Kasumi-1 (cell line): ENCODE results near the gene CCDC157.
A peak's percentile ranks its signal among the peaks of the same experiment; 100 is the strongest.

Experiments used
- DNase-seq, 2 experiments: peaks; one replicate each; lab custom pipeline; 2025; lab: John Stamatoyannopoulos, UW

CCDC157 gene

DNA sequence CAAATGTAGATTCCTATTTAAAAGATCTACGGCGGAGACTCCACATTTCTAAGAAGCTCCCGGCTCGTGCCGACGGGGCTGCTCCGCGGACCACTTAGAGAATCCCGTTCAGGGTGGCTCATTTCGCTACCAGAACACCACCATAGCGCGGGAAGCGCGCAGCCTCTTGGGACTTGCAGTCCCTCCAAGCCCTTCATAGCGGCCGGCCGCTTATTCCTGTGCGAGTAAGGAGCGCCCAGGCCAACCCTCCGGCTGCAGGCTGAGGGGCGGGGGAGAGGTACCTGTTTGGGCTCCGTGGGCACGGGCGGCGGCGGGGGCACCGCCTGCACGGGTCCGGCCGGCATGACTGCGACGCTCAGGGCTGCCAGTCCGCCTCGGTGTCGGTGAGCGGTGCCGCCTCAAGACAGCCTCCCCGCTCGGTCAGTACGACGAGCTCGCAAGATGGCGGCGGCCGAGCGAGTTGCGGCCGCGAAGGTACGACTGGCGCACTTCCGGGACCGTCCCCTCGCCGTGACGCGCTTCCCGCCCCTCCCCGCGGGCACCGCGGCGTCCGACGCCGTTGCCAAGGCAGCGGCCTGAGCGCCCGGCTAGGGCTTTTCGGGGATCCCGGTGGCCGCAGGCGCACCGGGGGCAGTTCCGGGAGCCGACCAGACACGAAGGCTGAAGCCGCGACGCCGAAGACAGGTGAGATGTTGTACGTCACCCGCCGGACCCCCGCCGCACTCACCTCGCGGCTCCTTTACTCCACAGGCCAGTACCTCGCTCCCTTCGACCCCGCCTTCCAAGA is at the start of gene CCDC157, which contains the start of gene SF3A1:
Gene CCDC157, plus strand, starts transcription at position 559 of the 787 bp plus-strand sequence. CDS start 8,994 bp downstream, outside the sequence.
Gene SF3A1, minus strand, starts transcription at position 446 of the 787 bp plus-strand sequence. Its CDS starts 102 bp downstream, at position 344.
- peak; percentile 69 to 76 for DNase-seq

DNA sequence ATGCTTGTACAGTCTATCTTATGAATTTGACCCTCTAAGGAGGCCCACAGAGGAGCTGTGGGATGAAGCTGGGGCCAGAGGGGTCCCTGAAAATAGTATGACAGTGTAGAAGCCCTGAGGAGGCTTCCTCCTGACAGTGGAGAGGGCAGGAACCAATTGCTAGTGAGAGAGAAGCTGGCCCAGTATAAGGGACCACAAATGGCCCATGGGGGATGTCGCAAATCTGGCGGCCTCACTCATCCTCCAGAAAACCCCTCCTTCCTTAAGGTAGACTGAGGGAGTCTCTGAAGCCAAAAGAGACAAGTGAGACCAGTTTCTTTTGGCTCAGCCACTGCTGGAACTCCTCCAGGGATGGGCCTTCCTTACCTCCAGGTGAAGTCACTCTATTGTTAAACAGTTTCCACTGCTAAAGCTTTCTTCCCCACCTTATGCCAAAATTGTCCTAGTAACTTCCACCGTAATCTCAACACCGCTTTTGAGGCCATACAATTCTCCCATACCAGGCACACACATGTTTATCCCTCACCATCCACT is 49.7 kb upstream of the CCDC157 start:
- DNase-seq: no peak

DNA sequence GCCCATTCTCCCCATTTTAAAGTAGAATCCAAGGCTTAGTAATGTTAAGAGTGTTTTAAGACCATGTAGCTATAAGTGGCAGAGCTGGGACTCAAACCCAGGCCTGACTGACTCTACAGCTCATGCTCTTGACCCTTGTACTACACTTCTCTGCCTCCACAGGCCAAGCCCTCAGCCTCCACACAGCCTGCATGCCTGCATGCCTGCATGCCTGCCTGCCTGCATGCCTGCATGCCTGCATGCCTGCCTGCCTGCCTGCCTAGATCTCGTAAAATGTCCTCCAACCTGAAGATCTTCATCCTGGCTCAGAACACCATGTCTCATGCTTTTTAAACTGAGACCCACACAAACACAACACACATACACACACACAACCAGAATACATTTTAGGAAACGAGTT is 48.7 kb upstream of the CCDC157 start:
- no peak for DNase-seq

DNA sequence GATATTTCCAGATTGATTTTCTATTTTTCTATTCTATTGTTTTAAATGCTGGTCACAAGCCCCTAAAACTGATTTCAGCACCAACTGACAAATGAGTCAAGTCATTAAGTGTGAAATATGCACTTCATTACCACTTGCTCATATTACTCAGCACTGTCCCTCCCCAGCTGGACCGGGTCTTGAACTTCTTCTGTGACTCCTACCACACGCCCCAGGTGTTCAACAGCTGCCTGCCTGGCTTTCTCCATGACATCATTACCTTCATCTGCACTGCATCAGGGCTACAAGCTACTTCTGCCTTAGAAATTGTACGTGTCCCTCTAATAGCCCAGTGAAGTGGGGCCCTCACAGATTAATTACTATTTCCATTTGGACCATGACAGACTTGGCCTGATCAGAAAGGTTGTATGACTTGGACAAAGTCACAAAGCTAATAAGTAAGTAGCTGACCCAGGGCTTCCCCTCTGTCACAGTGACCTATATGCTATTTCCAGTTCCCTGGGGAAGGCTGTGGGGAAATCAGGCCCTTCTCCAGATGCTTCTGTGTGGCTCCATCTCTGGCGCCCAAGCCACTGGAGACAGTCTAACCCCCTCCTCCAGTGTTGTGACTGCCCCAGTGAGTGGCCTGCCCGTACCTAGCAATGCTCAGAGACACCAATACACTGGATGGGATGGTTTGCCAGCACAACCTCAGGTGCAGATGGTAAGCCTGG is 48.1 kb upstream of the CCDC157 start:
- no peak for DNase-seq

DNA sequence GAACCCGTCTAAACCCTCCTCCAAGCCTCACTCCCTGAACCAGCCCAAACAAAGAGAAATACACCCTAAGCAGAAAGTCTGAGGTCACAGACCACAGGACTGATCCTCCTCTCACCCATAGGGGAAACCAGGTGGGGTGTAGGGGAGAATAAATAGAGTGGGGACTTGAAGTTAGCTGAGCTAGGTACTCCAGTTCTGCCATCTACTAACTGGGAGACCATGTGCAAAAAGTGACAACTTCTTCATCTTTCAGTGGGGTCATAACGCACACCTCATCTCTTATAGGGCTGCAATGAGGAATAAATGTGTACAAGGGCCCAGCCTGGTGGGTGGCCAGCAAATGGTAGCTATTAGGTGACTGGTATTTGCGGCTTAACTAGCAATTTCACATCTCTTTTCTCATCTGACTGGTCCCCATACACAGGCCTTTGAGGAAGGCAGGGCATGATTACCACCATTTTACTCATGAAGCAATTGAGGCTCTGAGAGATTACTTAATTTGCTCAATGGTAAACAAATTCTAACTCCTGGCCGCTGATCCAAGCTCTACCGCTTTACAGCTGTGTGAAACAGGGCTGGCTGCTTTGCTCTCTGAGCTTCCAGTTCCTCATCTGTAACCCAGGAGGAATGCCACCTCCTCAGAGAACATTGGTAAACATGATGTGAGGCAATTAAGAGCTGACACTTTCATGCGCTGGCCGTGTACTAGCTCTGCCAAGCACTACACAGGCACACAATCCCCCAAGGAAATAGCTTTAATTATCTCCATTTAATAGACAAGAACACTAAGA is 46.7 kb upstream of the CCDC157 start:
- DNase-seq: no peak

DNA sequence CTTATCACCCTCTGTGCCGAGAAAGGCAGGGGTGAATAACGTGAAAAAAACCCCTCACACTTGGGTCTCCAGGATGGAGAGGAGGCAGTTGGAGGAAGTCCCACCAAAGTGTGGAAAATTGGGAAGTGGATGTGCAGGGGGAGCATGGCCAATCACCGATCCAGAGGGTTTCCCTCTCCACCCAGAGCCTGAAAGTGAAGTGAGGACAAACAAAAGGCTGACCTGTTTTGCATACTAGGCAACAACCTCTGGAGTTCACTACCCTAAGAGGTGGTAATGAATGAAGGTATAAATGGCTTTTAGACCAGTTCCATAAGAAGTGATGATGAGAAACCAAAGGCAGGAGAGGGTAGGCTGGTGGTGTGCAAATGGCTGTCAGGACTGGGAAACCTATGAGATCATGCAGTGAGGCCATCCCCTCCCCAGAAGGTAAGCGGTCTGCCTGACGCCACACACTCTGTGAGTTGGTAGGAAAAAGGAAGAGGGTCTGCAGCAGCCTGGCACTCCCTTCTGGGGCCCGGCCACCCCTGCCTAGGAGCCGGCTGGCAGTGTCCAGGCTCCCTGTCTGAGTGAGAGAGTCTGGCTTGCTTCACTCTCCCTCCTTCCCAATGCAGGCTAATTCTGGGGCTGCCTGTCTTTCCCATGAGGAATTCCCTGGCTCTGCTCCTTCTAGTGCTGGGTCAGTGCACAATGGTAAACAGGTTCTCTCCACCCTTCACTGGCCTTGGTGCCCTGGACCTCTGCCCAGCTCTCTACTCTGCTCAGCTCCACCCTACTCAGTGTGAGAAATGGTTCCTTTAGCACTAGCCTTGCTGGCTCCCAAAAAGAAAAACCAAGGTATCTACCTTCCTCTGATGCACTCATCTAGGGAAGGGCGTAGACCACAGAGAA is 45.7 kb upstream of the CCDC157 start:
- DNase-seq: no peak

DNA sequence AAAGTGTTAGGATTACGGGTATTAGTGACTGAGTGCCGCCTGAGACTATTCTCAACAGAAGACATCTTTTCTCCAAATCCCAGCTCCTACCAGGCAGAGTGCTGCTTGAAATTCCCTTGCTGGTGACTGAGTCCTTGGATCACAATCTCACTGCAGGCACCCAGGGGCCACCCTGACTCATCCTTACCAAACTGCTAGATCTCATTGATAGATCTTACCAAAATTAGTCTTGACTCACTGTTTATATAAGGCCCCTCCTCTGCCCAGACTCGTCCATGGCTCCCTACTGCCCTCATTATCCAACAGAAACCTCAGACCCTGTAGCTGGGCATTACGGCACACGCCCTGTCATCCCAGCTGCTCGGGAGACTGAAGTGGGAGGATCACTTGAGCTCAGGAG is 44.8 kb upstream of the CCDC157 start:
- DNase-seq: no peak

DNA sequence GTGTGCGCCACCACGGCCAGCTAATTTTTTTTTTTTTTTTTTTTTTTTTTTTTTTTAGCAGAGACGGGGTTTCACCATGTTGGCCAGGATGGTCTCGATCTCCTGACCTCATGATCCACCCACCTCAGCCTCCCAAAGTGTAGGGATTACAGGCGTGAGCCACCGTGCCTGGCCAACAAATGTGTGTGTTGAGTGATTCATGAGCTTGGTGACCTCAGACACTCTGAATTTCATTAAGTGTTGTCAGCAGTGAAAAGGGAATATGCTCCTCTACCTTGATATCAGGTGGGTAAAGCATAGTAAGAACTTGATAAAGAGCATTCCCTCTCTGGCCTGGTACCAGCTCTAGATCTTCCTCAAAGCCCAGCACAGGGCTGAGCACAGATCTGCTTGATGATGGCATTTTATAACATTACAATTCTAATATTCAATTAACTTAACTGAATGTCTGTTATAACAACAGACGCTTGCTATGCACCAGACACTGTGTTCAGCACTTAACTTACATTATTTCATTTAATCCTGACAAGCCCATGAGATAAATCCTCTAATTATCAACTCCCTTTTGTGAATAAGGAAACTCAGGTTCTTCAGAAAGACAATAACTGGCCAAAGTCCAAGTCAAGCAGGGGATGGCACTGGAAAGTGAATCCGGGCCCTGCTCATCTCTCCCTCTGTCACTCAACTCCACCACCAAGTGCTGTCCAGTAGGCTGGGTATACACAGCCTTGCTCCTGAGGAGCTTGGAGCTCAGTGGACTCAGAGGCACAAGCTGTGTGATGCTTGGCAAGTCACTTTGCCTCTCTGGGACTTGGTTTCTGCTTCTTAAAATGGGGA is 43.1 kb upstream of the CCDC157 start:
- DNase-seq: no peak

DNA sequence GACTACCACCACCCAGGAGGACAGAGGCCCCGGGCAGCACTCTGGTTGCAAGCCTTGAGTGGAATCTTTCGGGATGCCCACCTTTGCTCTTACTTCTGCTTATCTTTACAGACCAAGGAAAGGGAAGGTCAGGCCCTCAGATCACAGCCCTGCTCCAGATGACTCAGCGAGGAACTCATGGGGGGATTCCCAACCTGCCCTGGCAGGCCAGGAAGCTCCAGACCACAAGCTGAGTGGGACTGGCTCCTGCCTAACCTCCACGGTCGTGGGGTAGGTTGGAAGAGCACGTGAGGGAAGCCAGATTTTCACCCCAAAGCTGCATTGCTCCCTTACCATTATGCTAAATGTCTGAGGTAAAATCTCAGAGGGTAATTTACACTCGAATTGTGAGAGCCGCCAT is 41.9 kb upstream of the CCDC157 start:
- DNase-seq: peak in 1 of 2 experiments; percentile 10

DNA sequence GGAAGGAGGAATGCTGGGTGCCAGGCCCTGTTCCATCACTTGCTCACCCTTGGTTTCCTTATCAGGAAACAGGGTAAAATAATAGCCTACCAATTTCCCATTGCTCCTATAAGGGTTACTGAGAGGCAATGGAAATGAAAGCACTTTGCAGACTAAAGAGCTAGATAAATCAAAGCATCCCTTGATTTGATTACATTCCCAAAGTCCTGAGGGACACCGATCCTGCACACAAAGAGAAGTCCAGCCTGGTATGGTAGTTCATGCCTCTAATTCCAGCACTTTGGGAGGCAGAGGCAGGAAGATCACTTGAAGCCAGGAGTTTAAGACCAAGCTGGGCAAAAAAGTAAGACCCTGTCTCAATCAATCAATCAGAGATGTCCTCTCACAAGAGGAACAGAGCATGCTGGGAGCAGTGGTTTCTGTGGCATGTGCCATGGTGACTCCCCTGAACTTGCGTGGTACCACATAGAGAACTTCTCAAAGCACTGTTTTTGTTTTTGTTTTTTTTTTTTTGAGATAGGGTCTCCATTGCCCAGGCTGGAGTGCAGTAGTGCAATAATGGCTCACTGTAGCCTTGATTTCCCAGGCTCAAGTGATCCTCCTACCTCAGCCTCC is 40.7 kb upstream of the CCDC157 start:
- no peak for DNase-seq

DNA sequence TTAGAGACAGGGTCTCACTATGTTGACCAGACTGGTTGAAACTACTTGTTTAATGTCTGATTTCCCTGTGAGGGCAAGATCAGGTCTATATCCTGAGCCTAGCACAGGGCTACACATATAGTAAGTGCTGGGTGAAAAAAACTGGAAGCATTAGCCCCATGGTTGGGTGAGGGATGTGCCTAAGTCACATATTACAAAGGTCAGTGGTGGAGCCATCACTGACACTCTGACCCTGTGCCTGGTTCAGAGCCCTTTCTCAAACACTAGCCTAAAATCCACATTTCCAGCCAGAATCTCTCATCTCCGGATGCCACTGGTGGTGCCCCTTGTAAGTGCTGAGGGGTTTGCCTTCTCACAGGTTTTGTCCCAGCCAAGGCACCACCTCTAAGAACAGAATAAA is 39.0 kb upstream of the CCDC157 start:
- no peak for DNase-seq

DNA sequence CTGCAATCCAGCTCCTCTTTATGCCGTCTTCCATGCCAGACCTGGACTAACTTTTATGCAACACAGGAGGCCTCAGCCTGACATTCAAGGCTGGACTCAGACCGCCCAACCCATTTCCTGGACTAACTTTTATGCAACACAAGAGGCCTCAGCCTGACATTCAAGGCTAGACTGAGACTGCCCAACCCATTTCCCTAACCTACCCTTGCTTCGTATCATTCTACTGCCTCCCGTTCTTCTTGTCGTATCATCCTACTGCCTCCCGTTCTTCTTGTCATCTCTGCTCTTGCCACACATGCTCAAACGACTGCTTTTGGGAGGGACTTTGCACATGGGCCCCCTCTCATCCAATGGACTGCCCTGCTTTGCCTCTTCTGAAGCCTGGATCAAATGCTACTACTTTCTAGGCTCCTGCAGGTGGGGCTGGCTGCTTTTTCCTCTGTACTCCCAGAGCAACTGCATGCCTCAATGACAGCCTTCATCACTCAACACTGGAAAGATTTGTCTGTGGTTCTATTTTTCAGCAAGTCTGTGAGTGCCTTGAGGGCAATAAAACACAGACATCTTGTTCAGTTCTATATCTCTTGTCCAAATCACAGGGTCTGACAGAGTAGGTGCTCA is 37.9 kb upstream of the CCDC157 start:
- DNase-seq: no peak

DNA sequence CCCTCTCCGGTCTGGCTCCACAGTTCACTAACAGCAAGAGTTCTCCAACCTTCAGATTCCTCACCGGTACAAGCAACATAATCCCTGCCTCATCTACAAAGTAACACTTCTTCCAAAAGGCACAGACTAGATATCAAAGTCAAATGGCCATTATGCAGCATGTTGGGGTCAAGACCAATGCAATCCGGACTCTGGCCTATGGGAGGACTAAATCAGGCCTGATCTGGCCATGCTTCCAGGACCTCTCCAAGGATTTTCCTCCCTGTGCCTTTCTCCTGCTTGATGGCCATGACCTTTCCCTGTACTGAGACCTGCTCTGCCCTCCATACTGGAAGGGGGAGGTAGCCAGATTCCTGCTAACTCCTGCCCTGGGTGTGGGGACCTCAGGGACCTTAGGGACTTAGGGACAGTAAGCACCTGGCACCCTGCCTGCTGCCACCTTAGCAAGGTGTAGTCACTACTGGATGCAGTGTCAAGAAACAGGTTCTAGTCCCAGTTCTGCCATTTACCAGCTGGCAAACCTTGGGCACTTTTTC is 36.7 kb upstream of the CCDC157 start:
- no peak for DNase-seq

DNA sequence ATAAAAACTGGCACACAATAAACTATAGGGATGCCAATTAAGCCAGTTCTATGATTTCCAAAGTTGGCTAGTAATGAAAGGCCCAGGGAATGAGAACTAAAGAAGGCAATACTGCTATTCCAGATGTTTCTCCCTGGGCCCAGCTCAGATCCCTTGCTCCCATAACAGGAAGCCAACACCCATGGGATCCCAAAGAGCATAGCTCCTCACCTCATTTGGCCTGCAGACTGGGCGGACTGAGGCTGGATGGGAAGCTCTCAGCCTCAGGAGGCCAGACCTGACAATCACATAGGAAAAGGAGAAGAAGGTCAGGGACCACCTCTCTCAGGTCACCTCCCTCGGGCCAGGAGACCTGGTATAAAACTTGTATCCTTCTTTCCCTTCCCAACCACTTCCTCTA is 35.3 kb upstream of the CCDC157 start:
- no peak for DNase-seq

DNA sequence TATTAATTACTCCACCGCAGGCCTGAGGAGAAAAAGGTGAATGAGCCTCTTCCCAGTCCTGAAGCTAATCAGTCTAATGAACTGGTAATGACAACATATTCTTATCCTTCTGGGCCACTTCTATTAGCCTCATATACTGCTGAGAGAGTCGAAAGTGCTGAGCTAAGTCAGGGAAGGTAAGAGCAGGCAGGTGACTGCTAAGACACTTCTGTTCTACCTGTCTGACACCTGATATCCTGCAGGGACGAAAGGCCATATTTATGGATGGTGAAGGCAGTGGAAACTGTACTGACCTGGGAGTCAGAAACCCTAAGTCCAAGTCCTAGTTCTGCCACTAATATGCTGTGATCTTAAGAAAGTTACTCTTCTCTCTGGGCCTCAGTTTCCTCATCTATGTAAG is 33.6 kb upstream of the CCDC157 start:
- no peak for DNase-seq

DNA sequence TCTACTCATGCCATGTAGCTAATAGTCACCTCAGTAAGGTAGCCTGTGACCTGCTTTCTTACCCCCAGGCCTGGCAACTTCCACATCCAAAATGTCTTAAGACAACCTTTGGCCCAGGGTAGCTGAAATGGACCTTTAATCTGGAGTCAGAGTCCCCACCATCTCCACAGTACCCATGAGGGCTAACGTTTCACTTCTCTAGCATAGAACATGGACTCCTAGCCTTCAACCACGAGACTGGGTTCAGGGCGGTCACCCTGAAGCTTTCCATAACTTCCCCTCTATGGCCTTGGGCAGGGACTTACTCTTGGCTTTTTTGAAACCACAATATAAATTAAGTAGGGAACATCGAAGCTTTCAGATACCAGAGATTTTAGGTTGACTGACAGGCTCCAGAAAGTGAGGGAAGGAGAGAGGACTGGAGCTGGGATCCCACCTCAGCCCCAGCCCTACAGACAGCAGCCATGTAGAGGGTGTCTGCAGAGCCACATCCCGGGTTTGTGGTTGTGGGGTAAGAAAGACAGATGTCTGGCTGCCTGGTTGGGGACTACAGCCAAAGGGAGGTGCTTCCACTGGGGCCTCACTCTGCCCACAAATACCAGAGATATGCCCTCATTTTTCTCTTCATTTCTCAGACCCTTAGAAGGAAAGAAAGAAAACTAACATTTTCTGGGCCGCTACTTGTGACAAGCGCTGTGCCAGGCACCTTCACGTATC is 32.6 kb upstream of the CCDC157 start:
- DNase-seq: no peak

DNA sequence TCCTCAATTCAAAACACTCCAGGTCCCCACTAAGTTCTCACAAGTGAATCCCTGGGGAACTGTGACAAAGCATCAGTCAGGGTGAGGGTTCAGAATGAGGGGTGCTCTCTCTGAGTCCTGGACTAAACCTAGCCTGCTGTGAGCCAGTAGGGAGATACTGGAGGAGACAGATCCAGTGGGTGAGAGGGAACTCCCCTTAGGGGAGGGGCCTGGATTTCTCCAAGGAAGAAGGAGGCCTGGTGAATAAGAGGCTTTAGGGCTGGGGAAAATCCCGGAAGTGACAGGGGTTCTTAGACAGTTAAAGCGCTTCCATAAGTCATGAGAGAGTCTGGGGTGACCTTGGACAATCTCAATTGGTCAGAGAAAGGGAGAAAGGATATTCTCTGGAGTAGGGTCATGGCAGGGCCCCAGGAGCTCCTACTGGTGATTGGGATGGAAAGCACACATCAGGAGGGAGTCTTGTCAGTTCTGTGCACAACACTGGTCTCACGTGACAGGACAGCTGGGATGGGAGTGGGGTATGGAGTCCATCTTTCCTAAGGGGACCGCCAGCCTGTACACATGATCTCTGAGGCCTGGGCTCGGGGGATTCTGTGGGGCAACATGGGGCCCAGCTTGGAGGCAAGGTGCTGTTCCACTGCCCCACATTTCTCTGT is 31.6 kb upstream of the CCDC157 start:
- no peak for DNase-seq

DNA sequence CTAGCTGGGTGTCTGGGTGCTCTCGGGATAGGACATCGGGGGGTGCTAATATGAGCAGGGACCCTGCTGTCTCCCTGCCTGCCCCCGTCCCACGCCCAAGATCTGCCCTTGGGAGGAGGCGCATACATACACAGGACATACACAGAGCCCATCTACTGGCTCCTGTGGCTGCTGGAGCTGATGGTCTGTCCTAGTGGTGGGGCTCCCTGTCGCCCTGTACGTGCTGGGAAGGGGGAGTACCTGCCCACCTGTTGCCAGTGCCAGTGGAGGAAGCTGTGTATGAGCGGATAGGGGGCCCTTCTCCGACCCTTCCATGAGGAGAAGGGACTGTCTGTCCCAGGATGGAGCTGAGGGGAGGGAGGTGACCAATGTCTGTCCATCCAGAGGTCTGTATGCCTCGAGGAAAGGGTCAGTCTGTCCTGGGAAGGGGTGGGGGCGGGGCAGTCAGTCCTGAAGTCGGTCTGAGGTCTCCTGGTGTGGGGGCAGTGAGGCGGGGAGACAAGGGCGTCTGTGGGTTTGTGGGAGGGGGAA is 31.0 kb upstream of the CCDC157 start:
- DNase-seq: no peak
